Activated CD8-positive, alpha-beta T cell treated with anti-CD3 and anti-CD28 coated beads for 36 hours (primary cell): ENCODE measurements around the gene DDX3X. TPM values are rescaled to one million over a fixed set of nuclear protein-coding genes. Genes with fewer than 3 reads are reported as not detected.
A peak's percentile ranks its signal among the peaks of the same experiment; 100 is the strongest.
"Not testable (repeated sequence)": the region's sequence is repeated elsewhere in the genome, so short reads cannot be mapped to it uniquely, and the experiment has no call there.

Source experiments
- ATAC-seq: fragments of 200-7000 bp; cut with Tn5 transposase; one replicate; pipeline ENCODE4 v1.10.0; 2021; ENCODE audit warnings: mild to moderate bottlenecking, moderate library complexity
- CTCF ChIA-PET: fragments of 350-600 bp; sonication (Branson Sonifier 250); formaldehyde crosslinking; loops from one replicate; lab custom pipeline; 2021; ENCODE audit warnings: antibody characterized with exemption; lab: Charles Lee
- POLR2A ChIA-PET: fragments of 350-600 bp; sonication (Branson Sonifier 250); formaldehyde crosslinking; loops from one replicate; lab custom pipeline; 2021; ENCODE audit warnings: antibody characterized with exemption; lab: Charles Lee
- DNase-seq: peaks from one replicate; pipeline ENCODE4 v3.0.0-alpha.2; 2020
- H3K27ac Mint-ChIP-seq: one replicate; pipeline ENCODE4 v1.8.0; 2021; ENCODE audit warnings: mild to moderate bottlenecking, mixed read lengths
- H3K27me3 Mint-ChIP-seq: one replicate; pipeline ENCODE4 v1.8.0; 2021; ENCODE audit warnings: mixed read lengths
- H3K36me3 Mint-ChIP-seq: one replicate; pipeline ENCODE4 v1.8.0; 2021; ENCODE audit warnings: low read depth, mixed read lengths
- H3K4me1 Mint-ChIP-seq: one replicate; pipeline ENCODE4 v1.8.0; 2021; ENCODE audit warnings: low read depth, mixed read lengths
- H3K4me3 Mint-ChIP-seq: one replicate; pipeline ENCODE4 v1.8.0; 2021; ENCODE audit warnings: mild to moderate bottlenecking, moderate library complexity, mixed read lengths
- H3K9me3 Mint-ChIP-seq: one replicate; pipeline ENCODE4 v1.8.0; 2021; ENCODE audit warnings: mixed read lengths
- intact Hi-C: fragments of 100-400 bp; cut with micrococcal nuclease; formaldehyde crosslinking; loops from one replicate; pipeline ENCODE4 v1.10.0; 2022
- total RNA-seq, 2 experiments: library from RNA; stranded (reverse); gene quantifications; one replicate each; pipeline ENCODE4 v1.2.3, GENCODE V29; 2021
- TF ChIP-seq, protein P1 (sequence below): fragments of 200-600 bp; IDR thresholded peaks from one replicate; pipeline ENCODE4 v1.8.0; 2022; ENCODE audit warnings: antibody characterized with exemption, mild to moderate bottlenecking

DDX3X gene
- total RNA-seq, 2 experiments from 2014 or later = 172 to 181 TPM

DNA sequence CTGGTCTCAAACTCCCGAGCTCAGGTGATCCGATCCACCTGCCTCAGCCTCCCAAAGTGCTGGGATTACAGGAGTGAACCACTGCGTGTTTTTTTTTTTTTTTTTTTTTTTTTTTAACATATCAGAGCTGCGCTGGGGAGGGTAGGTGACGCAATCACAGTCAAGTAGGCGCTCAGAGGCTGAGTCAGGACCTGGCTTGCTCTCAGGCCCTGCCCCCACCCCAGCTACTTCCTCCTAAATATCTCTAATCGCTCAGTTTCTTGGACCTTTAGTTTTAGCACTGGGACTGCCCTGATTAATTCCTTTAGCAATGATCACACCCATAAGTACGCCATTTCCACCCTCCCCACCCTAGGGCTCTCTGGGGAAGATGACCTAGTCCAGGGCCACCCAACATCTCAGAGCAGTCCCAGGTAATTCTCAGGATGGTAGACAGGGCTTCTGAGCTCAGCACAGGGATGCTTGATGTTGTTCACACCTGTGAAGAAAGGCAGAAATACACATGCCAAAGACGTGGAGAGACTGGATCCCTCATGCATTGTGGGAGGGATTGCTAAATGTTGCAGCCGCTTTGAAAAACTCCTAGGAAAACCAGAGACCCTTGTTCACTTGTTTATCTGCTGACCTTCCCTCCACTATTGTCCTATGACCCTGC is 50.2 kb downstream of the DDX3X start:
- ATAC-seq (peak; percentile 76), DNase-seq (peak; percentile 74)
- peaks cover 2% of the 10 kb centered on the region for H3K9me3 Mint-ChIP-seq
- H3K27ac Mint-ChIP-seq = peak overlapping the region; percentile 81
- intact Hi-C loops = no loop called here
- ChIA-PET POLR2A (interaction anchor here (0.7 to 0.9 kb wide), 2 partner anchors 29 to 48 kb away, joined by 3 read pairs; no protein-coding TSS in a partner anchor), CTCF (interaction anchor here (0.6 to 1.6 kb wide), 2 partner anchors 18 to 46 kb away, joined by 3 to 4 read pairs; no protein-coding TSS in a partner anchor)
- H3K4me3 Mint-ChIP-seq = no peak overlapping the region
- peaks cover 1% of the 10 kb centered on the region for H3K36me3 Mint-ChIP-seq
- H3K27me3 Mint-ChIP-seq = no peaks in the 10 kb centered on the region
- peaks cover 16% of the 10 kb centered on the region for H3K4me1 Mint-ChIP-seq
- TF ChIP-seq, protein P1, sequence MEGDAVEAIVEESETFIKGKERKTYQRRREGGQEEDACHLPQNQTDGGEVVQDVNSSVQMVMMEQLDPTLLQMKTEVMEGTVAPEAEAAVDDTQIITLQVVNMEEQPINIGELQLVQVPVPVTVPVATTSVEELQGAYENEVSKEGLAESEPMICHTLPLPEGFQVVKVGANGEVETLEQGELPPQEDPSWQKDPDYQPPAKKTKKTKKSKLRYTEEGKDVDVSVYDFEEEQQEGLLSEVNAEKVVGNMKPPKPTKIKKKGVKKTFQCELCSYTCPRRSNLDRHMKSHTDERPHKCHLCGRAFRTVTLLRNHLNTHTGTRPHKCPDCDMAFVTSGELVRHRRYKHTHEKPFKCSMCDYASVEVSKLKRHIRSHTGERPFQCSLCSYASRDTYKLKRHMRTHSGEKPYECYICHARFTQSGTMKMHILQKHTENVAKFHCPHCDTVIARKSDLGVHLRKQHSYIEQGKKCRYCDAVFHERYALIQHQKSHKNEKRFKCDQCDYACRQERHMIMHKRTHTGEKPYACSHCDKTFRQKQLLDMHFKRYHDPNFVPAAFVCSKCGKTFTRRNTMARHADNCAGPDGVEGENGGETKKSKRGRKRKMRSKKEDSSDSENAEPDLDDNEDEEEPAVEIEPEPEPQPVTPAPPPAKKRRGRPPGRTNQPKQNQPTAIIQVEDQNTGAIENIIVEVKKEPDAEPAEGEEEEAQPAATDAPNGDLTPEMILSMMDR = no peak

DNA sequence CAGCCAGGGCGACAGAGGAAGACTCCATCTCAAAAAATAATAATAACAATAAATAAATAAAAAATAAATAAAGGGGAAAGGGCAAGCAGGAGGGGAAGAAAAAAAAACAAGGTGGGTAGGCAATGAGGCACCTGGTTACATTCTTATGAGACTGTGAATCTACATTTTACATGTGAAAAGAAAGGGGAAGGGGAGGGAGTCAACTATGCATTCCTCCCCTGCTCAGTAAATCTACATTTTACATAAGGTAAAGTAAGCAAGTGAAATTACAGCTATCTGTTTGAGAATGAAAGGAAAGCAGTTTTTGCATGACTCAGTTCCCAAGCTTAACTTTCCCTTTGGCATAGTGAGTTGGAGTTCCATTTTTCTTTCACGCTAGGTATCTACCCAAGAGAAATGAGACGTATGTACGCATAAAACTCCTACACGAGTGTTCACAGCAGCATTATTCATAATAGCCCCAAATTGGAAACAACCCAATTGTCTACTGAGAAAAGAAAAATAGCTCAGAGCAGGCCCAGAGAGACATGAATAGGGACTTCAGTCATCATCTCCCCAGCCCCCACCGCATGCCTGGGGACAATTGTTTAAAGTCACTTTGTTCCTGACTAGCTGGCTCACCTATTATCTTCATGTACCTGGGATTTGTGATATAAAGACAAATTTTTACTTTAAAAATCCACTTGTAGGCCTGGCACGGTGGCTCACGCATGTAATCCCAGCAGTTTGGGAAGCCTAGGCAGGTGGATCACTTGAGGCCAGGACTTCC is 52.4 kb downstream of the DDX3X start:
- TF ChIP-seq, protein P1 = no peak
- ChIA-PET POLR2A (no interaction called here), CTCF (interaction anchor here (0.6 kb wide), 1 partner anchor 678 kb away, joined by 3 read pairs; no protein-coding TSS in a partner anchor)
- H3K9me3 Mint-ChIP-seq = peaks cover 2% of the 10 kb centered on the region
- DNase-seq = no peak
- peaks cover 1% of the 10 kb centered on the region for H3K36me3 Mint-ChIP-seq
- H3K27me3 Mint-ChIP-seq = no peaks in the 10 kb centered on the region
- intact Hi-C loops = no loop called here
- ATAC-seq = no peak
- H3K4me3 Mint-ChIP-seq = no peak overlapping the region
- H3K4me1 Mint-ChIP-seq = peaks cover 16% of the 10 kb centered on the region
- H3K27ac Mint-ChIP-seq = no peak overlapping the region

DNA sequence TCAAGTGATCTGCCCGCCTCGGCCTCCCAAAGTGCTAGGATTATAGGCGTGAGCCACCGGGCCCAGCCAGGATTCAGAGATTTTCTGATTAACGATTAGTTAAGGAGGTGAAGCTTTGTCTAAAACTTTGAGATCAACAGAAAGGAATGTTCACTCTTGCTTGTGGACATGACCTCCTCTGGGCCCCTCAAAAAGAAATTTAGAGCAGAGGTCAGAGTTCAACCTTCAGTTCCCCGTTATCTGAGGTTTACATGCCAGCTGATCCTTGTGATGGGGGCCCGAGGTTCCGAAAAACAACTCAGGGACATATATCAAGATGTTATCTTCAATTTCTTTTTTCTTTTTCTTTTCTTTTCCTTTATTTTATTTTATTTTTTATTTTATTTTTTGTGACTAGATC is 54.6 kb downstream of the DDX3X start:
- ChIA-PET POLR2A (no interaction called here), CTCF (no interaction called here)
- no peaks in the 10 kb centered on the region for H3K36me3 Mint-ChIP-seq
- TF ChIP-seq, protein P1 = no peak
- H3K9me3 Mint-ChIP-seq = peaks cover 2% of the 10 kb centered on the region
- no peaks in the 10 kb centered on the region for H3K27me3 Mint-ChIP-seq
- intact Hi-C loops = no loop called here
- DNase-seq = no peak
- H3K4me1 Mint-ChIP-seq = peaks cover 6% of the 10 kb centered on the region
- H3K27ac Mint-ChIP-seq = no peak overlapping the region
- H3K4me3 Mint-ChIP-seq = no peak overlapping the region
- no peak for ATAC-seq

DNA sequence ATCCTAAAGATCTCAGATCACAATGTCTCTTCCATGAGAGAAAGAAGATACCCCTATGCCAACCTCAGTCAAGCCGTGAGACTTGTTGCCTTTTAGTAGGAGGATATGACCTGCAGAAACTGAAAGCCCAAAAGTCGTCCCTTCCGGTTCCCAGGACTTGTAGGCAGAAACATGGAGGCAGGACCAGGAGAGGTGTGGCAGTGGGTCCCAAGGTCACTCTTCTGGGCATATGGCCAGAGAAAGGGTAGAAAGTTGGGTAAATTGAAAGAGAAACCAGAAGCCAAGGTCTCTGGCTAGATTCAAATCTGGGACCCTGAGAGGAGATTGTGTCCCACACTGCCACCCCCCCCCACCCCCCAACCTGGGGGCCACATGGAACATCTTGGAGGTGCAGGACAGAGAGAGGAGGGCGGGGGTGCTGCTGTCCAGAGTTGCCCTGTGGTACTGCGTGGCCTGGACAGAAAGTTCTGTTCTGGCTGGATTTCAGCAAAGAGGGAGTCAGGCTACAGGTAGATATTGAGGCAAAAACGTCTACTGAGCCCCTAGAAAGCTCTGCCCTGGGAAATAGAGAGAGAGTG is 55.4 kb downstream of the DDX3X start:
- intact Hi-C loops = no loop called here
- no peaks in the 10 kb centered on the region for H3K27me3 Mint-ChIP-seq
- peaks cover 2% of the 10 kb centered on the region for H3K9me3 Mint-ChIP-seq
- H3K4me1 Mint-ChIP-seq = peaks cover 1% of the 10 kb centered on the region
- DNase-seq (no peak), ATAC-seq (no peak)
- H3K36me3 Mint-ChIP-seq = no peaks in the 10 kb centered on the region
- TF ChIP-seq, protein P1 = no peak
- no peak overlapping the region for H3K27ac Mint-ChIP-seq
- no peak overlapping the region for H3K4me3 Mint-ChIP-seq
- ChIA-PET POLR2A (no interaction called here), CTCF (no interaction called here)

DNA sequence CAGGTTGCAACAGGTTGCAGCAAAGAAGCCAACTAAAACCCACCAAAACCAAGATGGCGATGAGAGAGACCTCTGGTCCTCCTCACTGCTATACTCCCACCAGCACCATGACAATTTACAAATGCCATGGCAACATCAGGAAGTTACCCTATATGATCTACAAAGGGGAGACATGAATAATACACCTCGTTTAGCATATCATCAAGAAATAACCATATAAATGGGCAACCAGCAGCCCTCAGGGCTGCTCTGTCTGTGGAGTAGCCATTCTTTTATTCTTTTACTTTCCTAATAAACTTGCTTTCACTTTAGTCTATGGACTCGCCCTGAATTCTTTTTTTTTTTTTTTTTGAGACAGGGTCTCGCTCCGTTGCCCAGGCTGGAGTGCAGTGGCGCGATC is 56.6 kb downstream of the DDX3X start:
- CTCF ChIA-PET, H3K36me3 Mint-ChIP-seq, H3K4me1 Mint-ChIP-seq, DNase-seq, H3K27ac Mint-ChIP-seq, POLR2A ChIA-PET, H3K4me3 Mint-ChIP-seq, H3K27me3 Mint-ChIP-seq, H3K9me3 Mint-ChIP-seq, intact Hi-C loops, ATAC-seq: not testable (repeated sequence)
